Smooth muscle cell (in vitro differentiated cells): ENCODE results near the gene VSIG8. TPM values are rescaled to one million over a fixed set of nuclear protein-coding genes. Genes with fewer than 3 reads are reported as not detected.

Source experiments
- DNase-seq: peaks from one replicate; lab custom pipeline; 2025; ENCODE audit not compliant: unreplicated experiment; lab: John Stamatoyannopoulos, UW
- H2AFZ ChIP-seq: fragments of 200-600 bp; sonication (generic); 2 replicates; pipeline ENCODE4 v1.6.0; 2016; ENCODE audit warnings: antibody characterized with exemption, low read depth, mild to moderate bottlenecking
- H3F3A ChIP-seq: fragments of 200-600 bp; sonication (generic); 2 replicates; pipeline ENCODE4 v1.6.0; 2017; ENCODE audit warnings: antibody characterized with exemption, low read depth
- H3K27ac ChIP-seq: fragments of 200-600 bp; sonication (generic); 2 replicates; pipeline ENCODE4 v1.5.1; 2016; ENCODE audit warnings: low read depth, mild to moderate bottlenecking
- H3K27me3 ChIP-seq: fragments of 200-600 bp; sonication (generic); 2 replicates; pipeline ENCODE4 v1.6.1; 2016; ENCODE audit warnings: low read depth, mild to moderate bottlenecking
- H3K36me3 ChIP-seq: fragments of 200-600 bp; sonication (generic); 2 replicates; pipeline ENCODE4 v1.5.1; 2016; ENCODE audit warnings: low read depth
- H3K4me1 ChIP-seq: fragments of 200-600 bp; sonication (generic); 2 replicates; pipeline ENCODE4 v1.5.1; 2016; ENCODE audit warnings: low read depth
- H3K4me2 ChIP-seq: fragments of 200-600 bp; sonication (generic); 2 replicates; pipeline ENCODE4 v1.6.0; 2016; ENCODE audit warnings: mild to moderate bottlenecking
- H3K4me3 ChIP-seq: fragments of 200-600 bp; sonication (generic); 2 replicates; pipeline ENCODE4 v1.5.1; 2016; ENCODE audit warnings: mild to moderate bottlenecking
- H3K79me2 ChIP-seq: fragments of 200-600 bp; sonication (generic); 2 replicates; pipeline ENCODE4 v1.6.0; 2016; ENCODE audit warnings: low read depth, mild to moderate bottlenecking
- H3K9ac ChIP-seq: fragments of 200-600 bp; sonication (generic); 2 replicates; pipeline ENCODE4 v1.6.0; 2016; ENCODE audit warnings: low read depth
- H3K9me3 ChIP-seq: fragments of 200-600 bp; sonication (generic); replicated peaks from 2 replicates; pipeline ENCODE4 v1.5.1; 2016; ENCODE audit warnings: low read depth
- H4K20me1 ChIP-seq: fragments of 200-600 bp; sonication (generic); 2 replicates; pipeline ENCODE4 v1.6.0; 2016; ENCODE audit warnings: low read depth
- WGBS: methylation state at CpG from one replicate; pipeline ENCODE4 v1.1.7; 2016; ENCODE audit warnings: low lambda C conversion rate; 5-methylcytosine and 5-hydroxymethylcytosine counted together
- polyA plus RNA-seq: library from polyadenylated mRNA; unstranded; fragments of >200 nt; fragmentation: Nextera tagmentation; extraction: Ambion mirVana; gene quantifications from 2 replicates; pipeline ENCODE4 v1.2.1, GENCODE V29; 2016
- total RNA-seq: library from RNA; depleted of rRNA; stranded (reverse); fragments of >200 nt; gene quantifications from 2 replicates; pipeline ENCODE4 v1.2.3, GENCODE V29; 2014
- TF ChIP-seq, protein P1 (sequence below): fragments of 200-600 bp; sonication (generic); IDR thresholded peaks from 2 replicates; pipeline ENCODE4 v1.5.1; 2017; ENCODE audit warnings: borderline replicate concordance, mild to moderate bottlenecking, antibody characterized with exemption; ENCODE audit not compliant: insufficient read depth, poor library complexity, severe bottlenecking

VSIG8 gene
- total and polyA plus RNA-seq, 2 experiments from 2014 or later = 0.29 TPM; not detected in 1

DNA sequence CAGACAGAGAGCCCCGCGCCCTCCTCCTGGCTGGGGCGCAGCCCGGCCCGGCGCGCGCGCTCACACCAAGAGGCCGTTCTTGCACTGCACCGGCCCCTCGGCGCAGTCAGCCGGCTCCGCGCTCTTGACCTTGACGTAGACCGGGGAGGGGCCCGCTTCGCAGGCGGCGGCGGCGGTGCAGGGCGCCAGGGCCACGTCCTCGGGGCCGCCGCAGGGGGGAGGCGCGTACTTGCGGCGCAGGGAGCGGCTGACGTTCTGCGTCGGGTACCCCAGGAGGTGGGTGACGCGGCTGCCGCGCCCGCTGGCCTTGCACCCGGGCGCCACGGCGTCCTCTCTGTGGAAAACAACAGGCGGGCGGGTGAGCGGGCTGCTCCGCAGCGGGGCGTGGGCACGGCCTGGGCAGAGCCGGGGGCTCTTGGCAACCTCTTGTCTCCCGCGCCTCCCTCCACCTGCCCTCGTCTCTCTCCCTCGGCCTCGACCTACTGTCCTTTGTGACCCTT lies 7.7 kb downstream of the VSIG8 start:
- 3% methylated on average over 39 of the region's 59 CpGs for WGBS
- Histone ChIP-seq H3K9ac (peak overlapping the region; percentile 74), H3K4me1 (peaks cover 10% of the 10 kb centered on the region), H2AFZ (peak overlapping the region; percentile 91), H3K27ac (peak overlapping the region; percentile 83), H3K4me3 (peak overlapping the region; percentile 69), H4K20me1 (no peaks in the 10 kb centered on the region), H3K4me2 (peak overlapping the region; percentile 95), H3K9me3 (no peaks in the 10 kb centered on the region), H3K36me3 (no peaks in the 10 kb centered on the region), H3K79me2 (no peaks in the 10 kb centered on the region), H3K27me3 (no peaks in the 10 kb centered on the region), H3F3A (peaks cover 12% of the 10 kb centered on the region)
- TF ChIP-seq, protein P1, sequence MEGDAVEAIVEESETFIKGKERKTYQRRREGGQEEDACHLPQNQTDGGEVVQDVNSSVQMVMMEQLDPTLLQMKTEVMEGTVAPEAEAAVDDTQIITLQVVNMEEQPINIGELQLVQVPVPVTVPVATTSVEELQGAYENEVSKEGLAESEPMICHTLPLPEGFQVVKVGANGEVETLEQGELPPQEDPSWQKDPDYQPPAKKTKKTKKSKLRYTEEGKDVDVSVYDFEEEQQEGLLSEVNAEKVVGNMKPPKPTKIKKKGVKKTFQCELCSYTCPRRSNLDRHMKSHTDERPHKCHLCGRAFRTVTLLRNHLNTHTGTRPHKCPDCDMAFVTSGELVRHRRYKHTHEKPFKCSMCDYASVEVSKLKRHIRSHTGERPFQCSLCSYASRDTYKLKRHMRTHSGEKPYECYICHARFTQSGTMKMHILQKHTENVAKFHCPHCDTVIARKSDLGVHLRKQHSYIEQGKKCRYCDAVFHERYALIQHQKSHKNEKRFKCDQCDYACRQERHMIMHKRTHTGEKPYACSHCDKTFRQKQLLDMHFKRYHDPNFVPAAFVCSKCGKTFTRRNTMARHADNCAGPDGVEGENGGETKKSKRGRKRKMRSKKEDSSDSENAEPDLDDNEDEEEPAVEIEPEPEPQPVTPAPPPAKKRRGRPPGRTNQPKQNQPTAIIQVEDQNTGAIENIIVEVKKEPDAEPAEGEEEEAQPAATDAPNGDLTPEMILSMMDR = no peak
- peak; percentile 57 for DNase-seq

DNA sequence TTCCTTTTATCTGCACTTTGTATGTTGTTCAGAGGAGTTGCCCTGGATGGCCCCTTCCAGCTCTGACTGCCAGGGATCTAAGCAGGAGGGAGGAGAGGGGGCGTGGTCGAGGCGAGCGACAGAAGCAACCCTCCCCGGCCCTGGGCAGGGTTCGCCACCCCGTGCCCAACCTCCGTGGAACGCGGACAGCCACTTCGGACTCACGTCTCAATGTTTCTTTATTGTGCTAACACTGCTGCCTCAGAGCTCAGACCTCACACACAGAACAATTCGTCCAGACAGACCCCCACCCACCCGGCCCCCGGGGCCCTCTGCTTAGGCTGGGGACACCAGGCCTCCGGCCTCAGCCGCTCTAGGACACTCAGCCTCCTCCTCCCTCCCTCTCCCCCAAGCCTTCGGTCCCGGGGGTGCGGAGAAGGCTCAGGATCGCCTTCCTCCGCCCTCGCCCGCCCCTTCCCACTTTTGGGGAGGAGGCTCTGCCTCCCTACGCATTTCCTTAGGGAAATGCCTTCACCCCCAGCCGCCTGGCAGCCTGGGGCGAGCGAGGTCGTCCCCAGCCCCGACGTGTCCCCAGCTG lies 8.3 kb downstream of the VSIG8 start:
- Histone ChIP-seq H3K79me2 (no peaks in the 10 kb centered on the region), H3K27me3 (no peaks in the 10 kb centered on the region), H3K9me3 (no peaks in the 10 kb centered on the region), H3K36me3 (no peaks in the 10 kb centered on the region), H4K20me1 (no peaks in the 10 kb centered on the region), H3K27ac (peak overlapping the region; percentile 83), H3K4me1 (peaks cover 10% of the 10 kb centered on the region), H3K4me3 (peak overlapping the region; percentile 69), H3K9ac (peak overlapping the region; percentile 74), H3F3A (peaks cover 14% of the 10 kb centered on the region), H2AFZ (peak overlapping the region; percentile 91), H3K4me2 (peak overlapping the region; percentile 95)
- DNase-seq = peak; percentile 51
- 0% methylated on average over 23 of the region's 31 CpGs for WGBS
- TF ChIP-seq, protein P1 = no peak

DNA sequence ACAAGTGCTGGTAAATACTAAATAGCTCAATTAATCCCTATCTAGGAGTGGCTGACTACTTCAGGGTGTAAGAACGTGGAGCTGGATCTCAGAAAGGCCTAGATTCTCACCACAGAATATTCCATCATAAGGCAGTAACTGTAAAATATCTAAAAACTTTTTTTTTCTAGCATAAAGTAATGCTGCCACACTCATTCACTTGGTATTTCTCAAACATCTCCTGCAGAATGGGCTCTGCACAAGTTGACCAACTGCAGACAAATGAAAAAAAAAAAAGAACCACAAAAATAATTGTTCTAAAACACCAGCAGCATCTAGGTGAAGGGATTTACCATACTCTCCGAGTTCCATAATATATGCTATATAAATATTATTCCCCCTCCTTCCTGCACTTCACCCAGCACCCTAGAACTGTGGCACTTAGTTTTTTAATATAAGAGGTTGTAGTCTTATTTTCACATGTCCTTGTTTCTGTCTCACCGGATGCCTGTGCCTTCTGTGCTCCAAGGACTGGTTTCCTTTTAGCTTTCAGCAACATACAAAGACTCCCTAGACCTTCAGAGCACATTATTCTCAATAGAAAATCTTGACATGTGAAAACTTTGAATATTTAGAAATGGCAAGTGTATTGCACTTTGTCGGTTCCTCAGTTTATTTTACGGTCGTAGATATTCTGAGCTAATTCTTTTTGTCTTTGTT lies 8.9 kb downstream of the VSIG8 start:
- 27% methylated on average over 6 of the region's 6 CpGs for WGBS
- Histone ChIP-seq H2AFZ (no peak overlapping the region), H4K20me1 (no peaks in the 10 kb centered on the region), H3K4me1 (peaks cover 12% of the 10 kb centered on the region), H3K9ac (no peak overlapping the region), H3K27me3 (no peaks in the 10 kb centered on the region), H3K4me3 (peak overlapping the region; percentile 69), H3K9me3 (no peaks in the 10 kb centered on the region), H3F3A (peaks cover 17% of the 10 kb centered on the region), H3K79me2 (no peaks in the 10 kb centered on the region), H3K27ac (peak overlapping the region; percentile 83), H3K4me2 (peak overlapping the region; percentile 95), H3K36me3 (no peaks in the 10 kb centered on the region)
- TF ChIP-seq, protein P1 = no peak
- no peak for DNase-seq
